ENCODE measurements around the gene HTR4. TPM values are rescaled to one million over a fixed set of nuclear protein-coding genes. Genes with fewer than 3 reads are reported as not detected.
"Not testable (repeated sequence)": the region's sequence is repeated elsewhere in the genome, so short reads cannot be mapped to it uniquely, and the experiment has no call there.

Gene HTR4
- polyA plus RNA-seq, 6 donors from 2014 or later = not detected

- Mint-ChIP-seq H3K9me3 (peaks cover 0 to 2% (median 0%) of the 10 kb centered on the region in 7 donors), H3K27me3 (peaks cover 24 to 27% (median 25%) of the 10 kb centered on the region in 3 donors), H3K36me3 (no peaks in the 10 kb centered on the region), H3K27ac (no peak overlapping the region), H3K4me3 (no peak overlapping the region), H3K4me1 (no peaks in the 10 kb centered on the region)
- ATAC-seq (ENCODE audit: low read depth in 2 of 2) (no peak), DNase-seq (no peak)
Observed at GRCh38 chr5:148491015-148491792, 163.1 kb downstream of the HTR4 start.

GRCh38 chr5:148488757-148489156 is 165.6 kb downstream of the HTR4 start:
- ATAC-seq (ENCODE audit: low read depth in 2 of 2) (no peak), DNase-seq (no peak)
- no peaks in the 10 kb centered on the region for H3K9me3 Mint-ChIP-seq
- H3K4me3 Mint-ChIP-seq = no peak overlapping the region
- no peaks in the 10 kb centered on the region for H3K36me3 Mint-ChIP-seq
- no peak overlapping the region for H3K27ac Mint-ChIP-seq
- H3K4me1 Mint-ChIP-seq = no peaks in the 10 kb centered on the region
- H3K27me3 Mint-ChIP-seq = peaks cover 34 to 40% (median 34%) of the 10 kb centered on the region in 3 donors

GRCh38 chr5:148486456-148486855 is 167.9 kb downstream of the HTR4 start:
- no peaks in the 10 kb centered on the region for H3K36me3 Mint-ChIP-seq
- DNase-seq = no peak
- H3K27ac Mint-ChIP-seq = no peak overlapping the region
- no peak overlapping the region for H3K4me3 Mint-ChIP-seq
- peaks cover 0 to 3% (median 0%) of the 10 kb centered on the region in 7 donors for H3K9me3 Mint-ChIP-seq
- peaks cover 42 to 58% (median 45%) of the 10 kb centered on the region in 3 donors for H3K27me3 Mint-ChIP-seq
- ATAC-seq (ENCODE audit: low read depth in 2 of 2) = no peak
- peaks cover 3 to 8% (median 3%) of the 10 kb centered on the region in 3 donors for H3K4me1 Mint-ChIP-seq

GRCh38 chr5:148484651-148485050 is 169.7 kb downstream of the HTR4 start:
- Mint-ChIP-seq H3K27me3 (peaks cover 33 to 58% (median 36%) of the 10 kb centered on the region in 3 donors), H3K27ac (no peak overlapping the region), H3K4me1 (peaks cover 3 to 8% (median 3%) of the 10 kb centered on the region in 3 donors), H3K4me3 (no peak overlapping the region), H3K9me3 (peaks cover 0 to 3% (median 0%) of the 10 kb centered on the region in 7 donors), H3K36me3 (no peaks in the 10 kb centered on the region)
- DNase-seq = no peak
- ATAC-seq (ENCODE audit: low read depth in 2 of 2) = no peak

GRCh38 chr5:148483750-148484149 is 170.6 kb downstream of the HTR4 start:
- Mint-ChIP-seq H3K4me1 (peaks cover 3 to 8% (median 3%) of the 10 kb centered on the region in 3 donors), H3K27me3 (peaks cover 33 to 50% (median 36%) of the 10 kb centered on the region in 3 donors)

GRCh38 chr5:148482697-148483462 is 171.4 kb downstream of the HTR4 start:
- no peak for ATAC-seq (ENCODE audit: low read depth in 2 of 2)
- DNase-seq = peak; percentile 9
- Mint-ChIP-seq H3K27ac (peak overlapping the region in 1 of 6 donors; percentile 36), H3K4me3 (peak overlapping the region in 1 of 8 donors; percentile 69), H3K9me3 (peaks cover 0 to 3% (median 0%) of the 10 kb centered on the region in 7 donors), H3K27me3 (peaks cover 36 to 56% (median 40%) of the 10 kb centered on the region in 3 donors), H3K4me1 (peaks cover 3 to 8% (median 3%) of the 10 kb centered on the region in 3 donors), H3K36me3 (no peaks in the 10 kb centered on the region)

More at GRCh38 chr5:148483750-148484149, 170.6 kb downstream of the HTR4 start:
- H3K4me3 Mint-ChIP-seq = no peak overlapping the region
- DNase-seq (no peak), ATAC-seq (ENCODE audit: low read depth in 2 of 2) (no peak)
- no peaks in the 10 kb centered on the region for H3K36me3 Mint-ChIP-seq
- H3K27ac Mint-ChIP-seq = no peak overlapping the region
- H3K9me3 Mint-ChIP-seq = peaks cover 0 to 3% (median 0%) of the 10 kb centered on the region in 7 donors

- no peak for ATAC-seq (ENCODE audit: low read depth in 2 of 2)
Observed at GRCh38 chr5:148482196-148482595, 172.1 kb downstream of the HTR4 start.

GRCh38 chr5:148477429-148477828 is 176.9 kb downstream of the HTR4 start:
- H3K27ac Mint-ChIP-seq = no peak overlapping the region
- DNase-seq (no peak), ATAC-seq (ENCODE audit: low read depth in 2 of 2) (no peak)
- H3K4me1 Mint-ChIP-seq = peaks cover 0 to 2% (median 0%) of the 10 kb centered on the region in 3 donors
- H3K9me3 Mint-ChIP-seq = no peaks in the 10 kb centered on the region
- no peaks in the 10 kb centered on the region for H3K36me3 Mint-ChIP-seq
- H3K4me3 Mint-ChIP-seq = no peak overlapping the region
- peaks cover 17 to 37% (median 31%) of the 10 kb centered on the region in 3 donors for H3K27me3 Mint-ChIP-seq

More at GRCh38 chr5:148482196-148482595, 172.1 kb downstream of the HTR4 start:
- DNase-seq = no peak
- peaks cover 3 to 8% (median 3%) of the 10 kb centered on the region in 3 donors for H3K4me1 Mint-ChIP-seq
- H3K27me3 Mint-ChIP-seq = peaks cover 36 to 55% (median 38%) of the 10 kb centered on the region in 3 donors
- no peak overlapping the region for H3K4me3 Mint-ChIP-seq
- H3K27ac Mint-ChIP-seq = no peak overlapping the region
- peaks cover 0 to 3% (median 0%) of the 10 kb centered on the region in 7 donors for H3K9me3 Mint-ChIP-seq
- H3K36me3 Mint-ChIP-seq = no peaks in the 10 kb centered on the region

GRCh38 chr5:148476302-148476701 is 178.0 kb downstream of the HTR4 start:
- Mint-ChIP-seq H3K36me3 (no peaks in the 10 kb centered on the region), H3K9me3 (no peaks in the 10 kb centered on the region), H3K27me3 (peaks cover 15 to 33% (median 28%) of the 10 kb centered on the region in 3 donors), H3K27ac (no peak overlapping the region), H3K4me1 (no peaks in the 10 kb centered on the region), H3K4me3 (no peak overlapping the region)
- ATAC-seq (ENCODE audit: low read depth in 2 of 2) (no peak), DNase-seq (no peak)

- Mint-ChIP-seq H3K36me3 (no peaks in the 10 kb centered on the region), H3K27me3 (peaks cover 15 to 33% (median 28%) of the 10 kb centered on the region in 3 donors), H3K4me1 (no peaks in the 10 kb centered on the region), H3K9me3 (no peaks in the 10 kb centered on the region), H3K27ac (no peak overlapping the region), H3K4me3 (no peak overlapping the region)
- DNase-seq = no peak
- no peak for ATAC-seq (ENCODE audit: low read depth in 2 of 2)
Observed at GRCh38 chr5:148474025-148474511, 180.3 kb downstream of the HTR4 start.

GRCh38 chr5:148471379-148471778 is 182.9 kb downstream of the HTR4 start:
- Mint-ChIP-seq H3K27ac (no peak overlapping the region), H3K9me3 (no peaks in the 10 kb centered on the region), H3K4me3 (no peak overlapping the region), H3K27me3 (peaks cover 5 to 13% (median 11%) of the 10 kb centered on the region in 3 donors), H3K4me1 (no peaks in the 10 kb centered on the region), H3K36me3 (no peaks in the 10 kb centered on the region)
- DNase-seq = no peak
- ATAC-seq (ENCODE audit: low read depth in 2 of 2) = no peak

GRCh38 chr5:148469501-148469935 is 184.8 kb downstream of the HTR4 start:
- no peaks in the 10 kb centered on the region for H3K36me3 Mint-ChIP-seq
- H3K4me3 Mint-ChIP-seq = no peak overlapping the region
- ATAC-seq (ENCODE audit: low read depth in 2 of 2) (no peak), DNase-seq (no peak)
- H3K9me3 Mint-ChIP-seq = no peaks in the 10 kb centered on the region
- peaks cover 0 to 23% (median 0%) of the 10 kb centered on the region in 3 donors for H3K27me3 Mint-ChIP-seq
- H3K27ac Mint-ChIP-seq = peak overlapping the region in 1 of 6 donors; percentile 1
- H3K4me1 Mint-ChIP-seq = no peaks in the 10 kb centered on the region

- H3K36me3 Mint-ChIP-seq; H3K4me3 Mint-ChIP-seq; DNase-seq; ATAC-seq (ENCODE audit: low read depth in 2 of 2); H3K4me1 Mint-ChIP-seq; H3K9me3 Mint-ChIP-seq; H3K27ac Mint-ChIP-seq: not testable (repeated sequence)
- H3K27me3 Mint-ChIP-seq = peaks cover 0 to 23% (median 3%) of the 10 kb centered on the region in 3 donors
Observed at GRCh38 chr5:148468746-148469145, 185.6 kb downstream of the HTR4 start.
